Hematopoietic multipotent progenitor cell treated with erythropoietin and hydrocortisone succinate and interleukin-3 and kit ligand, for 4 days (in vitro differentiated cells): ENCODE data around the gene SLC7A8.

Experiments
- DNase-seq: peaks from one replicate; pipeline ENCODE4 v3.0.0-alpha.2; 2015

The SLC7A8 gene

GRCh38 chr14:23182372-23183157, 895 bp downstream of the SLC7A8 start:
- peak; percentile 39 for DNase-seq

GRCh38 chr14:23181946-23182345, 1.5 kb downstream of the SLC7A8 start:
- DNase-seq: no peak

- no peak for DNase-seq
These were observed 2.0 kb downstream of the SLC7A8 start for GRCh38 chr14:23181453-23181852.

GRCh38 chr14:23177181-23177580, 6.3 kb downstream of the SLC7A8 start:
- DNase-seq: peak; percentile 34

GRCh38 chr14:23175823-23176222, 7.6 kb downstream of the SLC7A8 start:
- no peak for DNase-seq

GRCh38 chr14:23174296-23175184, 8.9 kb downstream of the SLC7A8 start:
- DNase-seq: no peak

- DNase-seq: no peak
These were observed 9.7 kb downstream of the SLC7A8 start for GRCh38 chr14:23173796-23174195.

GRCh38 chr14:23173031-23173430, 10.4 kb downstream of the SLC7A8 start:
- no peak for DNase-seq

- DNase-seq: no peak
These were observed 10.9 kb downstream of the SLC7A8 start for GRCh38 chr14:23172574-23172973.

GRCh38 chr14:23172096-23172495, 11.4 kb downstream of the SLC7A8 start:
- no peak for DNase-seq

GRCh38 chr14:23171222-23171975, 12.1 kb downstream of the SLC7A8 start:
- DNase-seq: no peak

GRCh38 chr14:23169622-23170021, 13.8 kb downstream of the SLC7A8 start:
- DNase-seq: no peak

- DNase-seq: no peak
These were observed 15.2 kb downstream of the SLC7A8 start for GRCh38 chr14:23168246-23168645.

GRCh38 chr14:23167116-23167847, 16.2 kb downstream of the SLC7A8 start:
- DNase-seq: no peak

GRCh38 chr14:23164949-23165348, 18.5 kb downstream of the SLC7A8 start:
- DNase-seq: no peak

- no peak for DNase-seq
These were observed 19.2 kb downstream of the SLC7A8 start for GRCh38 chr14:23164250-23164649.

- DNase-seq: no peak
These were observed 19.6 kb downstream of the SLC7A8 start for GRCh38 chr14:23163830-23164229.

GRCh38 chr14:23162800-23163199, 20.7 kb downstream of the SLC7A8 start:
- DNase-seq: peak; percentile 40

GRCh38 chr14:23162005-23162404, 21.5 kb downstream of the SLC7A8 start:
- DNase-seq: no peak

- peak; percentile 63 for DNase-seq
These were observed 22.4 kb downstream of the SLC7A8 start for GRCh38 chr14:23160924-23161522.

GRCh38 chr14:23159532-23159931, 23.9 kb downstream of the SLC7A8 start:
- DNase-seq: no peak

- DNase-seq: no peak
These were observed 24.7 kb downstream of the SLC7A8 start for GRCh38 chr14:23158779-23159178.
